Chondrocyte (in vitro differentiated cells): Measurements from ENCODE around the gene PLAGL2. TPM values are rescaled to one million over a fixed set of nuclear protein-coding genes. Genes with fewer than 3 reads are reported as not detected.

Experiments
- DNase-seq: peaks from one replicate; pipeline ENCODE4 v3.0.0; 2021; ENCODE audit warnings: mixed read lengths, low spot score
- H3K27ac Mint-ChIP-seq: one replicate; pipeline ENCODE4 v1.8.0; 2021; ENCODE audit warnings: mild to moderate bottlenecking, moderate library complexity, mixed read lengths; ENCODE audit not compliant: unreplicated experiment
- H3K27me3 Mint-ChIP-seq: 2 replicates; pipeline ENCODE4 v1.8.0; 2021; ENCODE audit warnings: low read depth, mixed read lengths
- H3K36me3 Mint-ChIP-seq: 2 replicates; pipeline ENCODE4 v1.8.0; 2021; ENCODE audit warnings: low read depth, mixed read lengths
- H3K4me1 Mint-ChIP-seq: 2 replicates; pipeline ENCODE4 v1.8.0; 2021; ENCODE audit warnings: low read depth, mild to moderate bottlenecking, mixed read lengths
- H3K4me3 Mint-ChIP-seq: one replicate; pipeline ENCODE4 v1.8.0; 2021; ENCODE audit warnings: mild to moderate bottlenecking, moderate library complexity, mixed read lengths; ENCODE audit not compliant: unreplicated experiment
- H3K9me3 Mint-ChIP-seq: 2 replicates; pipeline ENCODE4 v1.8.0; 2021; ENCODE audit warnings: low read depth, mixed read lengths
- total RNA-seq: library from RNA; stranded (reverse); gene quantifications from 3 replicates; pipeline ENCODE4 v1.2.1, GENCODE V29; 2021
- TF ChIP-seq, protein P1 (sequence below): fragments of 200-600 bp; sonication (generic); IDR thresholded peaks from 2 replicates; pipeline ENCODE4 v1.5.0; 2021; ENCODE audit warnings: antibody characterized with exemption, mild to moderate bottlenecking, moderate library complexity

PLAGL2 gene
- total RNA-seq, 1 donor from 2014 or later, result 16.4 TPM

DNA sequence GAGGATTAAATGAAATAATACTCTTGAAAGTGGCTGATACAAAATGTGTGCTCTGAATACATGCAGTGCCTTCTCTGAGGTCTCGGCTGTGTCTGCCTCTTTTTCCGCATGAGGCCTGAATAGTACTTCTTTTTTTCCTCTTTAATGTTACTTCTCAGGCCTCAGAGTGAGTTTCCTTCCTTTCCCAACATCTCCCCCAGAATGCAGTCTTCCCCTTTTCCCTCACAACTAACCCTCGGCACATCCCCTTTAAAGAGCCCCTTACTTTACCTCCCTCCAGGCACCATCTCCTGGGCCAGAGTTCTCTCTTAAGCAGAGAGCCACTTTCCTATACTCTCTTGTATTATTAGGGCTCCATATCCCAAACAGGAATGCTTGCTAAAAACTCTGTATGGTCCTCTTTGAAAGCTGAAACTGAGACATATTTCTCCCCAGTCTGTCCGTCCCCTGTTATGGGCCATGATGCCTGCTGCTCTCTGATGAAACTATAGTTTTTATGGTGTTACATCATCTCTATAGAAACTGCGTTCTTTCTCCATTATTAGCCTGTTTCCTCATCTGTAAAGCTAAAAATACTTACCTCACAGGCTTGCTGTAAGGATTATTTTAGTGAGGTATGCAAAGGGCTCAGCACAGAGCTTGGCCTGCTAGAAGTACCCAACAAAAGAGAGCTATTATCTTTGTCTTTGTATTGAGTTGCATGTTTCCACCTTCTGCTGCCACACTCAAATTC lies 2.3 kb downstream of the PLAGL2 start:
- no peaks in the 10 kb centered on the region for H3K27me3 Mint-ChIP-seq
- H3K27ac Mint-ChIP-seq, result peak overlapping the region; percentile 93

DNA sequence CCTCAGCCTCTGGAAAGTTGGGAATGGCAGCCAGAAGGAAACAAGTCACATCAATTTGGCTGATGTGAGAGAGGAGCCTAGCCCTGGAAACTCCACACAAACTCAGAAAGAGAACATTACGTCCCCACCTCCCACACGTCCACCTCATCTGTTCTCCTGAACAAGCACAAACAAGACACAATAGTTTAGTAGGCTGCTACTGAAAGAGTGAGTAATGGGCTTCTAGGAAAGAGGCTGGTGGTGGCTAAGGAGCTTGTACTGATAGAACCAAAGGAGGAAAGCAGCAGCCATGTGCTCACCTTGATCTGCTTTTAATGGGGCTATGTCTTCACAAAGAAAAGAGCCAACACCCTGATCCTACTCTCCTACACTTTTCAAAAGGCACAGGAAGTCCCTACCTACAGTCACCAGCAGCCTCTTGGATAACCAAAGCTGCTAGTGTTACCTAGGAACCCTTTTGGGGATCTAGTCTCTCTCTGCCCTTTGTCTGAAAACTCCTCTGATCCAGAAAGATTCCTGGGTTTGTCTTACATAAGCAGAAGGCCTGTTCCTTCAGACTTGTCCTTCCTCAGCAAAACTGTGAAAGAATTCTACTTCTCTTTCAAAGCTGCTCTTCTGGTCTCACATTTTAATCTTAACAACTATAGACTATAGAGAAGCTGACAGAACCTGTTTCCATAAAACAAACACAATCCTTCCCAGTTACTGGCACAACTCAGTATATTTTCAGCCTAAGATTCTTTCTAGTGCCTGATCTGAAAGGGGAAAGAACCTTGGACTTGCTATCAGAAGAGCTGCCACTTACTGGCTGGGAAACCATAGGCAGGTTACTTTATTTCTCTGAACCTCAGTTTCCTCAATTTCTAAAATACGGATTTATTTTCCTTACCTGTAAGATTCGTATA lies 3.1 kb downstream of the PLAGL2 start:
- Mint-ChIP-seq H3K36me3 (peaks cover 8% of the 10 kb centered on the region), H3K27ac (peak overlapping the region; percentile 93), H3K9me3 (no peaks in the 10 kb centered on the region), H3K4me3 (no peak overlapping the region), H3K4me1 (peaks cover 61% of the 10 kb centered on the region), H3K27me3 (no peaks in the 10 kb centered on the region)
- DNase-seq, result no peak
- TF ChIP-seq, protein P1, sequence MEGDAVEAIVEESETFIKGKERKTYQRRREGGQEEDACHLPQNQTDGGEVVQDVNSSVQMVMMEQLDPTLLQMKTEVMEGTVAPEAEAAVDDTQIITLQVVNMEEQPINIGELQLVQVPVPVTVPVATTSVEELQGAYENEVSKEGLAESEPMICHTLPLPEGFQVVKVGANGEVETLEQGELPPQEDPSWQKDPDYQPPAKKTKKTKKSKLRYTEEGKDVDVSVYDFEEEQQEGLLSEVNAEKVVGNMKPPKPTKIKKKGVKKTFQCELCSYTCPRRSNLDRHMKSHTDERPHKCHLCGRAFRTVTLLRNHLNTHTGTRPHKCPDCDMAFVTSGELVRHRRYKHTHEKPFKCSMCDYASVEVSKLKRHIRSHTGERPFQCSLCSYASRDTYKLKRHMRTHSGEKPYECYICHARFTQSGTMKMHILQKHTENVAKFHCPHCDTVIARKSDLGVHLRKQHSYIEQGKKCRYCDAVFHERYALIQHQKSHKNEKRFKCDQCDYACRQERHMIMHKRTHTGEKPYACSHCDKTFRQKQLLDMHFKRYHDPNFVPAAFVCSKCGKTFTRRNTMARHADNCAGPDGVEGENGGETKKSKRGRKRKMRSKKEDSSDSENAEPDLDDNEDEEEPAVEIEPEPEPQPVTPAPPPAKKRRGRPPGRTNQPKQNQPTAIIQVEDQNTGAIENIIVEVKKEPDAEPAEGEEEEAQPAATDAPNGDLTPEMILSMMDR, result no peak

More for the DNA sequence above, 2.3 kb downstream of the PLAGL2 start:
- Mint-ChIP-seq H3K9me3 (no peaks in the 10 kb centered on the region), H3K36me3 (peaks cover 10% of the 10 kb centered on the region), H3K4me1 (peaks cover 69% of the 10 kb centered on the region), H3K4me3 (peak overlapping the region; percentile 98)
- DNase-seq, result no peak
- TF ChIP-seq, protein P1, result no peak

DNA sequence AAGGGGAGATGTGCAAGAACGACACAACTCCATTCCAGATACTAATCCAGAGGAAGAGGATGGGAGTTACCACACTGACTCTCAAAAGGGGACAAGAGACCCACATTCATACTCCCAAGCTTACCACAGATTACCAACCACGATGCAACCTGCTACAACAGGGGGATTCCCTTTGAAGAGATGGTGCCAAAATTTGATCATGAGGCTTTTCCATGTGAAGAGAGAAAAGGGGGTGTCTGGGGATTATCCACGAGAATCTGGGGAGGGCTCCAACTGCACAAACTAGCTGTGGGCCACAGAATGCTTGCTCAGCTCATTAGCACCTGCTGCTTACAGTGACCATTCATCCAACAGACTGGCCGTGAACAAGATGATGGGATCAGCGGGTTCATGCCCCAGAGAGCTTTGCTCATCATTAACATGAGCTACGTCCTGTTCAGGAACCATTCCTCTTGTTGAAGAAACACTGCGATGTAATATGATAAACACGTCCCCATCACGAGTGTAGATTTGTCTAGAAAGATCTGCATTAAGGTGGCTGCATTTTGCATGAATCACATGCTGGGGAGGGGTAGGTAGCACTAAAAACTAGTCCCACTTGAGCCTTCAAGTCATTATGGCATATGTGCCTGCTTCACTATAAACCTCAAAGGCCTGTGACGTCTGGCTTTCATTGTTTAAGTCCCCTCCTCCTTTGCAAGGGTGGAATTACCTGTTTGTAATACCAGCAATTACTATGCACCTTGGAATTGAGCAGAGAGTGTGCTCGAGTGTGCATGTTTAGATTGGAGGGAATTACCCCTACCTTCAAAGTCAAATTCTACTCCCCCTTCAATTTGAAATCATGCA lies 4.0 kb downstream of the PLAGL2 start:
- Mint-ChIP-seq H3K4me3 (no peak overlapping the region), H3K4me1 (peaks cover 52% of the 10 kb centered on the region), H3K27ac (peak overlapping the region; percentile 77), H3K27me3 (no peaks in the 10 kb centered on the region), H3K9me3 (no peaks in the 10 kb centered on the region), H3K36me3 (peaks cover 16% of the 10 kb centered on the region)
- DNase-seq, result no peak
- TF ChIP-seq, protein P1, result no peak

DNA sequence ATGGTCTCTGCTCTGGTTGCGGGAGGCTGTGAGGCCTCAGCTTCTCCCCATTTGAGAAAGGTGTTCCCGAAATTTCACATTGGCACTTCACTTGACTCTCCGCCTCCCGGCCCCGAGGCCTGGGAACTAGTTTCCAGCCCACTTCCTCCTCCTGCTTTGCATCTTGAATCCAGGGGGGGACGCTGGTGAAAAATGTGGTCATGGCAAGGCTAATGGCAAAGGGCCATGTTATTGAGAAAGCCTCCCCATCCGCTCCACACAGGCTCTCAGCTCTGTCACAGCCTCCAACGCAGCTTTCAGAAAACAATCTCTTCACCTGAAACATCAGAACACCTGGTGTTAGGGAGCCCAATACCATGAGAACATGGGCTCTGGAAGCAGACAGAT lies 5.6 kb downstream of the PLAGL2 start:
- peaks cover 45% of the 10 kb centered on the region for H3K4me1 Mint-ChIP-seq
- no peaks in the 10 kb centered on the region for H3K9me3 Mint-ChIP-seq
- peaks cover 25% of the 10 kb centered on the region for H3K36me3 Mint-ChIP-seq
- no peaks in the 10 kb centered on the region for H3K27me3 Mint-ChIP-seq
- TF ChIP-seq, protein P1, result no peak
- DNase-seq, result no peak
- peak overlapping the region; percentile 18 for H3K27ac Mint-ChIP-seq
- no peak overlapping the region for H3K4me3 Mint-ChIP-seq
